Activated naive CD4-positive, alpha-beta T cell treated with anti-CD3 and anti-CD28 coated beads, Interleukin-2, amount 50 U/mL, for 72 hours (primary cell): ENCODE data around the gene ILF2. TPM values are rescaled to one million over a fixed set of nuclear protein-coding genes. Genes with fewer than 3 reads are reported as not detected.
A peak's percentile ranks its signal among the peaks of the same experiment; 100 is the strongest.

Experiments used
- ATAC-seq, 2 donors: fragments of 150-1000 bp; cut with Tn5 transposase; 2 replicates each; pipeline ENCODE4 v1.10.0; 2021; ENCODE audit warnings: mild to moderate bottlenecking in 2 of 2, moderate library complexity in 2 of 2
- DNase-seq, 2 donors: peaks; one replicate each; pipeline ENCODE4 v3.0.0; 2021 to 2022; ENCODE audit warnings: low spot score in 2 of 2
- H3K27ac Mint-ChIP-seq, 2 donors: one replicate each; pipeline ENCODE4 v1.8.0; 2022; ENCODE audit warnings: mild to moderate bottlenecking in 2 of 2, mixed read lengths in 2 of 2
- H3K36me3 Mint-ChIP-seq, 2 donors: one replicate each; pipeline ENCODE4 v1.8.0; 2022; ENCODE audit warnings: mixed read lengths in 2 of 2
- H3K9me3 Mint-ChIP-seq, 2 donors: one replicate each; pipeline ENCODE4 v1.8.0; 2022; ENCODE audit warnings: mixed read lengths in 2 of 2
- total RNA-seq, 2 donors: library from RNA; stranded (reverse); gene quantifications; one replicate each; pipeline ENCODE4 v1.2.3, GENCODE V29; 2022

The ILF2 gene
- total RNA-seq, 2 donors from 2014 or later = 247 to 316 TPM

- DNase-seq = no peak
- peak; percentile 16 to 35 for ATAC-seq
- H3K27ac Mint-ChIP-seq = peak within 1 kb of the TSS; percentile 45 to 81
- H3K36me3 Mint-ChIP-seq = no peaks in the 10 kb centered on the region
- no peaks in the 10 kb centered on the region for H3K9me3 Mint-ChIP-seq
Measured at GRCh38 chr1:153626904-153627714, 43.7 kb downstream of the ILF2 start, which contains the start of gene S100A13. TSS of gene S100A13 (minus strand) at chr1:153627505. CDS start at chr1:153626472, 1,033 bp downstream.

- H3K36me3 Mint-ChIP-seq = no peaks in the 10 kb centered on the region
- DNase-seq (no peak), ATAC-seq (no peak)
- peak overlapping the region in 1 of 2 donors; percentile 44 for H3K27ac Mint-ChIP-seq
- no peaks in the 10 kb centered on the region for H3K9me3 Mint-ChIP-seq
Measured at GRCh38 chr1:153626477-153626903, 44.3 kb downstream of the ILF2 start.

DNA sequence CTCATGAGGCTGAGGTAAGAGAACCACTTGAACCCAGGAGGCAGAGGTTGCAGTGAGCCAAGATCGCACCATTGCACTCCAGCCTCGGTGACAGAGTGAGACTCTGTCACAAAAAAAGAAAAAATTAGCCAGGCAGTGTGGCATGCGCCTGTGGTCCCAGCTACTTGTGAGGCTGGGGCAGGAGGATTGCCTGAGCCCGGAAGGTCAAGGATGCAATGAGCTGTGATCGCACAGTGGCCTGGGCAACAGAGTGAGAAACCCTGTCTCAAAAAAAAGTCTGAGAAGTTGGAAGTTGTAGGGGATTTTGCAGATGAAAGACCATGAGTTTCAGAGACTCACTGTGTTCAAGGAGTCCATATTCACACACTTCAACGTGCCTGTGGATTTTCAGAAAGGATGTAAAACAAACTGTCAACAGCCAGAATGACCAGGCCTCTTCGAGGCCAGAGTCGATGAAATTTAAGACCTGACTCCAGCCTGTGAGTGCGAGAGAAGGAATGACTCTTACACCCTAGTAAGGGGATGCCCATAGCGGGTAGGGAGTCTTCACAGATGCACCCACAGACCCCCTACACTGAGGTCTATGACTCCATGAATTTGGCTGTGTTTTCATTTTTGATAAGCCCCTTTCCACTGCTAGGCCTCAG lies 45.7 kb downstream of the ILF2 start:
- Mint-ChIP-seq H3K36me3 (no peaks in the 10 kb centered on the region), H3K9me3 (no peaks in the 10 kb centered on the region), H3K27ac (no peak overlapping the region)
- ATAC-seq (no peak), DNase-seq (no peak)

- no peak overlapping the region for H3K27ac Mint-ChIP-seq
- H3K9me3 Mint-ChIP-seq = no peaks in the 10 kb centered on the region
- DNase-seq = no peak
- H3K36me3 Mint-ChIP-seq = no peaks in the 10 kb centered on the region
- ATAC-seq = no peak
Measured at GRCh38 chr1:153623101-153623500, 47.7 kb downstream of the ILF2 start.

GRCh38 chr1:153619171-153619570 lies 51.6 kb downstream of the ILF2 start:
- ATAC-seq (no peak), DNase-seq (no peak)
- no peaks in the 10 kb centered on the region for H3K9me3 Mint-ChIP-seq
- no peaks in the 10 kb centered on the region for H3K36me3 Mint-ChIP-seq
- H3K27ac Mint-ChIP-seq = no peak overlapping the region

- peak; percentile 90 to 98 for ATAC-seq
- no peaks in the 10 kb centered on the region for H3K9me3 Mint-ChIP-seq
- DNase-seq = peak in 1 of 2 donors; percentile 84
- no peaks in the 10 kb centered on the region for H3K36me3 Mint-ChIP-seq
- peak overlapping the region; percentile 9 to 50 for H3K27ac Mint-ChIP-seq
Measured at GRCh38 chr1:153617663-153618062, 53.1 kb downstream of the ILF2 start.

DNA sequence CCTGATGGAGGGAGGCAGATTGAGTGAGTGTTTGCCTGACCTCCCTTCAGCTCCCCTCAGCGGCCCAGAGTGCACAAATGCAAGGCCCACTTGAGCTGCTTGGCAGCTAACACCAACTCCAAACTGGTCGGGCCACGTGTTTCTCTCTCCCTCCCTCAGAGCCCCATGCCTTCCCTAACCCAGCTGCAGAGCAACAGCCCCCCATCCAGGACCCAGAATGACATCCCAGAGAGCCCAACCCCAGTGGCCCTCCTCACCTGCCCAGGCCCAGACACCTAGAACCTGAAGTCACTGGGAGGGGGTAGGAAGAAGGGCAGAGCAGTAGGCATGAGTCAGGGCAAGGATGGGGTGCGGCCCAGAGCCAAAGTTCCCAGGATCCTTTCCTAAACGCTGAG lies 53.9 kb downstream of the ILF2 start:
- Mint-ChIP-seq H3K9me3 (no peaks in the 10 kb centered on the region), H3K27ac (peak overlapping the region in 1 of 2 donors; percentile 9), H3K36me3 (no peaks in the 10 kb centered on the region)
- DNase-seq (no peak), ATAC-seq (peak in 1 of 2 donors; percentile 8)

GRCh38 chr1:153616144-153616916 lies 54.5 kb downstream of the ILF2 start, which contains the start of gene S100A14:
TSS of gene S100A14 (minus strand) at chr1:153616325. CDS start at chr1:153615858, 467 bp downstream.
- DNase-seq (no peak), ATAC-seq (no peak)
- Mint-ChIP-seq H3K9me3 (no peaks in the 10 kb centered on the region), H3K27ac (peak within 1 kb of the TSS; percentile 9 to 15), H3K36me3 (no peaks in the 10 kb centered on the region)

DNA sequence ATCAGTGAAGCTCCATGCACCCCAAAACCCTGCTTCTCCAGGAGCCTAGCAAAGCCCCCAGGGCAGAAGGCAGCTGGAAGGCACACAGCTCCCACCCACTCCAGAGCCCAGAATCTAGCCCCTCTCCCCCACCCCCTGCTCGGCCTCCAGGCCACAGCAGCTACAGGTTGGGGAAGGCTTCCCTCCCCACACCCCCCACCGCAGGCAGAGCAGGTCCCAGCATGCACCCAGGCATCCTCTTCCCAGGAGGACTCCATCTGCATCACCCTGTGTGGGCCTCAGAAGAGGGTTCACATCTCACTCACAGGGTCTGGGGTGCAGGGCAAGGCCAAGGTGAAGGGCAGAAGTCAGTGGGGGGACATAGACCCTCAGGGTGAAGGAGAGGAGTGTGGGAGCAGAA lies 55.4 kb downstream of the ILF2 start:
- H3K9me3 Mint-ChIP-seq = no peaks in the 10 kb centered on the region
- H3K27ac Mint-ChIP-seq = no peak overlapping the region
- no peak for DNase-seq

GRCh38 chr1:153614906-153615305 lies 55.9 kb downstream of the ILF2 start:
- no peak for ATAC-seq
- H3K36me3 Mint-ChIP-seq = no peaks in the 10 kb centered on the region
- no peak for DNase-seq
- no peak overlapping the region for H3K27ac Mint-ChIP-seq
- H3K9me3 Mint-ChIP-seq = no peaks in the 10 kb centered on the region

More for the DNA sequence above, 55.4 kb downstream of the ILF2 start:
- H3K36me3 Mint-ChIP-seq = no peaks in the 10 kb centered on the region
- ATAC-seq = no peak

GRCh38 chr1:153614189-153614900 lies 56.4 kb downstream of the ILF2 start:
- no peaks in the 10 kb centered on the region for H3K36me3 Mint-ChIP-seq
- no peak for ATAC-seq
- H3K9me3 Mint-ChIP-seq = no peaks in the 10 kb centered on the region
- peak overlapping the region in 1 of 2 donors; percentile 6 for H3K27ac Mint-ChIP-seq
- DNase-seq = no peak

- ATAC-seq (no peak), DNase-seq (no peak)
- Mint-ChIP-seq H3K36me3 (no peaks in the 10 kb centered on the region), H3K27ac (no peak overlapping the region), H3K9me3 (no peaks in the 10 kb centered on the region)
Measured at GRCh38 chr1:153613406-153613805, 57.4 kb downstream of the ILF2 start.

DNA sequence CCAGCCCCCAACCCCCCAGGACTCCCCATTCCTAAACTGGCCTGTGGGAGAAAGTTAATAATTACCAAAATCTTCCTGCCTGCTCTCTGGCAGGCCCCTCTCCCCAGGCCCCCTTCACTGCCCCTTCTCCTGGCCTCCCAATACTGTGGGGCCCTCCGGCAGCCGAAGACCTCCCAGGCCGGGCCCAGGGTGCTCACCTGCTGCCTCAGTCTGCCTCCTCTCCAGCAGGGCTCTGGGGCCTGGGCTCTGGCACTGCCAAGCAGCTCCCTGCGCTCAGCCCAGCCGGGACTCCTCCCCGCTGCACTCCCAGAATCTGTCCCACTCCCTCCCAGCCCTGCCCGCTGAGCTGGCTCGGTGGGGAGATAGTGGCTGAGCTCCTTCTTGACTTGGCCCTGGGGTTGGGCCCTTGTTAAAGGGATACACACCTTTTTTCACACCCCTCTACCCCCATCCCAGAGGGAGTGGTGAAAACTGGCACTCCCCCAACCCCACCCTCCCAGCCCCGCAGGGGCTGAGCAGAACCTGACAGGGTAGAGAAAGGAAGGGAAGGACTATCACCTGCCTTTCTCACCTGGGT lies 58.0 kb downstream of the ILF2 start, which contains the start of gene S100A16:
Gene S100A16 (minus strand): TSS at position 383 of the 577 bp plus-strand sequence. CDS start 4,986 bp downstream, outside the sequence.
- no peak for DNase-seq
- ATAC-seq = no peak
- Mint-ChIP-seq H3K9me3 (no peaks in the 10 kb centered on the region), H3K36me3 (no peaks in the 10 kb centered on the region), H3K27ac (peak within 1 kb of the TSS; percentile 12 to 37)

GRCh38 chr1:153612111-153612754 lies 58.6 kb downstream of the ILF2 start:
- no peak for DNase-seq
- Mint-ChIP-seq H3K36me3 (no peaks in the 10 kb centered on the region), H3K27ac (peak overlapping the region; percentile 12 to 37), H3K9me3 (no peaks in the 10 kb centered on the region)
- ATAC-seq = no peak
